ENCODE data around the gene HLA-DRB1.

HLA-DRB1 gene

DNA sequence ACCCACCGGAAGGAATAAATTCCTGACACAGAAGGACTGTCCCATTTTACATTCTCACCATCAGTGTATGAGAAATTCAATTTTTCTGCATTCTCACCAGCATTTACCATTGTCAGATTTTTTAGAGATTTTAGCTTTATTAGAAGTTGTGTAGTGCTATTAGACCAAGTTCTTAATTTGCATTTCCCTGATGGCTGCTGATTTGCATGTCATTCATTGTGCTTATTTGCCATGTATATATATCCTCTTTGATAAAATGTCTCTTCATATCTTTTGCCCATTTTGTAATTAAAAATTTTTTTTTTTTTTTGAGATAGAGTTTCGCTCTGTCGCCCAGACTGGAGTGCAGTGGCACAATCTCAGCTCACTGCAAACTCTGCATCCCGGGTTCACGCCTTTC is 49.8 kb downstream of the HLA-DRB1 start:
- TF ChIP-seq, protein P1, sequence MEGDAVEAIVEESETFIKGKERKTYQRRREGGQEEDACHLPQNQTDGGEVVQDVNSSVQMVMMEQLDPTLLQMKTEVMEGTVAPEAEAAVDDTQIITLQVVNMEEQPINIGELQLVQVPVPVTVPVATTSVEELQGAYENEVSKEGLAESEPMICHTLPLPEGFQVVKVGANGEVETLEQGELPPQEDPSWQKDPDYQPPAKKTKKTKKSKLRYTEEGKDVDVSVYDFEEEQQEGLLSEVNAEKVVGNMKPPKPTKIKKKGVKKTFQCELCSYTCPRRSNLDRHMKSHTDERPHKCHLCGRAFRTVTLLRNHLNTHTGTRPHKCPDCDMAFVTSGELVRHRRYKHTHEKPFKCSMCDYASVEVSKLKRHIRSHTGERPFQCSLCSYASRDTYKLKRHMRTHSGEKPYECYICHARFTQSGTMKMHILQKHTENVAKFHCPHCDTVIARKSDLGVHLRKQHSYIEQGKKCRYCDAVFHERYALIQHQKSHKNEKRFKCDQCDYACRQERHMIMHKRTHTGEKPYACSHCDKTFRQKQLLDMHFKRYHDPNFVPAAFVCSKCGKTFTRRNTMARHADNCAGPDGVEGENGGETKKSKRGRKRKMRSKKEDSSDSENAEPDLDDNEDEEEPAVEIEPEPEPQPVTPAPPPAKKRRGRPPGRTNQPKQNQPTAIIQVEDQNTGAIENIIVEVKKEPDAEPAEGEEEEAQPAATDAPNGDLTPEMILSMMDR (IDR thresholded peaks at IDR 0.05) = no peak

DNA sequence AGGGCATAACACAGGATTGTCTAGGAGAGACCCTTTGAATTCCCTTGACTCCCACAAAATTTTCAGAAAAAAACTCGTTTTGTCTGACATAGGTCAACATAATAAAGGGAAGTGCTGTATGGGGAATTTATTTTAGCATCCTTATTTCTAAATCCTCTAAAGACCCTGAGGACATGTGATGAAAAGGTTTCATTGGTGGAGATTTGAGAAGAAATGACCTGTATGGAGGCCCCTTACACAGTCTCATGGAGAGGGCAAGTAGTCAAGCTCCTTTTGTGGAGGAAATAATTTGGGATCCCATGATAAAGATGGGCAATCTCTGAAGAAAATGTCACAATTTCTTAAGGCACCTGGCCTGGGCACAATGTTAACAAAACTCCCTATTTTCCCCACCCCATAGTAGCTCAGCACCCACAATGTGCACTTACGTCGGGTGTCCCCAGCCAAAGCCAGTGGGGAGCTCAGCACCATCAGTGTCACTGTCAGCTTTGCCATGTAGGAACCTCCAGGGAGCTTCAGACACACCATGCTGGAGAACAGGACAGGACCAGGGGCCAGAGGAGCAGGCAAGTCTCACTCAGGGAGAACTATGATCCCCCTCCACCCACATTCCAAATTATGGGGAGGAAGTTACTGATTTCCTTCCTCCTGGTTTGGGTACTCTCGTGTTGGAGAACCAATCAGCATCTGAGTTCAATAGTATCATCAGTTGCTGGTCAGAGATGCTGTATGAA is 59.8 kb downstream of the HLA-DRB1 start, which contains the start of gene HLA-DRB5:
Gene HLA-DRB5 (minus strand): TSS at position 591 of the 734 bp plus-strand sequence. CDS start 63 bp downstream, at position 528.
- TF ChIP-seq, protein P1 (IDR thresholded peaks at IDR 0.05) = no peak
